Mucosa of rectum (tissue), 2 donors: ENCODE measurements around the gene LYSMD3.
A peak's percentile ranks its signal among the peaks of the same experiment; 100 is the strongest.

ENCODE experiments used
- H3K27ac ChIP-seq, 2 donors: one replicate each; pipeline ENCODE4 v1.7.0; 2013; ENCODE audit warnings: inconsistent platforms in 2 of 2, low read depth in 2 of 2, low read length in 2 of 2
- H3K27me3 ChIP-seq, 2 donors: one replicate each; pipeline ENCODE4 v1.7.0; 2013; ENCODE audit warnings: low read length in 2 of 2; ENCODE audit not compliant: control insufficient read depth in 2 of 2, insufficient read depth in 2 of 2
- H3K36me3 ChIP-seq, 2 donors: one replicate each; pipeline ENCODE4 v1.7.0; 2013; ENCODE audit warnings: low read length in 2 of 2; ENCODE audit not compliant: control insufficient read depth in 2 of 2, insufficient read depth in 2 of 2
- H3K4me1 ChIP-seq, 2 donors: one replicate each; pipeline ENCODE4 v1.7.0; 2013; ENCODE audit warnings: low read length in 2 of 2, mild to moderate bottlenecking in 1 of 2; ENCODE audit not compliant: control insufficient read depth in 2 of 2, insufficient read depth in 2 of 2
- H3K4me3 ChIP-seq, 2 donors: one replicate each; pipeline ENCODE4 v1.7.0; 2013; ENCODE audit warnings: low read length in 2 of 2
- H3K9ac ChIP-seq, 2 donors: one replicate each; pipeline ENCODE4 v1.7.0; 2013; ENCODE audit warnings: low read length in 2 of 2, low read depth in 1 of 2, mild to moderate bottlenecking in 1 of 2
- H3K9me3 ChIP-seq, 2 donors: one replicate each; pipeline ENCODE4 v1.7.0; 2013; ENCODE audit warnings: low read length in 2 of 2; ENCODE audit not compliant: control insufficient read depth in 2 of 2
- donor health status: healthy.
- donor health status: Normal muscosa, but diverticular disease.

The LYSMD3 gene

GRCh38 chr5:90494043-90494442 lies 35.3 kb downstream of the LYSMD3 start:
- no peaks in the 10 kb centered on the region for H3K27me3 ChIP-seq
- H3K9me3 ChIP-seq = no peaks in the 10 kb centered on the region
- H3K4me3 ChIP-seq = no peak overlapping the region
- H3K27ac ChIP-seq = no peak overlapping the region
- no peaks in the 10 kb centered on the region for H3K36me3 ChIP-seq
- H3K9ac ChIP-seq = no peak overlapping the region
- H3K4me1 ChIP-seq = no peaks in the 10 kb centered on the region

- Histone ChIP-seq H3K36me3 (no peaks in the 10 kb centered on the region), H3K9me3 (no peaks in the 10 kb centered on the region), H3K27ac (no peak overlapping the region), H3K4me1 (no peaks in the 10 kb centered on the region), H3K4me3 (no peak overlapping the region), H3K9ac (no peak overlapping the region), H3K27me3 (no peaks in the 10 kb centered on the region)
These were observed 40.6 kb downstream of the LYSMD3 start for GRCh38 chr5:90488791-90489190.

DNA sequence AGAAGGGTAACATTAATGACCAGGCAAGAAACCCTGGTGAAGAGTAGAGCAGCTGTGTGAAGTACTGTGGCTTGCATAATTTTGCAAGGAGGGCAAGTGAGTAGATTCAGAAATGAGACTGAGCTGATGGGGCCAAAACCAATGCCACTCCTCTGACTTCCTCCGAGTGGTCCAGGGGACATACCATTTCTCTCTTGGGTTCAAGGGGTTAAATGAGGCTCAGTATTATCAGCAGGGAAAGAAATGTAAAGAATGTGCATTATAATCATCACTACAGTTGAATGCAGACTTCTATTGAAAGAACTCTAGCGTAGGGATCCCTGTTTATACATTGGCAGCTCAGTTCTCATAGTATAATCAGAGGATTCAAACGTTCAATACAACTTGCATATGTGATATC lies 44.8 kb downstream of the LYSMD3 start:
- no peaks in the 10 kb centered on the region for H3K27me3 ChIP-seq
- H3K9me3 ChIP-seq = no peaks in the 10 kb centered on the region
- no peak overlapping the region for H3K9ac ChIP-seq
- H3K4me1 ChIP-seq = no peaks in the 10 kb centered on the region
- no peak overlapping the region for H3K27ac ChIP-seq
- H3K4me3 ChIP-seq = no peak overlapping the region
- H3K36me3 ChIP-seq = no peaks in the 10 kb centered on the region

DNA sequence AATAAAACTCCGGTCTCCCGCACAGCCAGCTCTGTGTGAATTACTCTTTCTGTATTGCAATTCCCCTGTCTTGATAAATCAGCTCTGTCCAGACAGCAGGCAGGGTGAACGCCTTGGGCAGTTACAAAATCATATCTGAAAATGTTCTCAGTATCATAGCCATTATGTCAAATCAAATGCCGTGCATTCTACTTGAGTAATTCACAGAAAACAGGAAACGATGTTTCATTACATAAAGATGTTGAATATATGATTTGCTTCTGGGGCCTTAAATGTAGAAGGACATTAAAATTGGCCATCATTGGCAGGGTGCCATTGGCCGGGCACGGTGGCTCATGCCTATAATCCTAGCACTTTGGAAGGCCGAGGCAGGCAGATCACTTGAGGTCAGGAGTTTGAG lies 46.2 kb downstream of the LYSMD3 start:
- Histone ChIP-seq H3K36me3 (no peaks in the 10 kb centered on the region), H3K27me3 (no peaks in the 10 kb centered on the region), H3K4me3 (no peak overlapping the region), H3K4me1 (no peaks in the 10 kb centered on the region), H3K9me3 (no peaks in the 10 kb centered on the region), H3K9ac (no peak overlapping the region), H3K27ac (no peak overlapping the region)

DNA sequence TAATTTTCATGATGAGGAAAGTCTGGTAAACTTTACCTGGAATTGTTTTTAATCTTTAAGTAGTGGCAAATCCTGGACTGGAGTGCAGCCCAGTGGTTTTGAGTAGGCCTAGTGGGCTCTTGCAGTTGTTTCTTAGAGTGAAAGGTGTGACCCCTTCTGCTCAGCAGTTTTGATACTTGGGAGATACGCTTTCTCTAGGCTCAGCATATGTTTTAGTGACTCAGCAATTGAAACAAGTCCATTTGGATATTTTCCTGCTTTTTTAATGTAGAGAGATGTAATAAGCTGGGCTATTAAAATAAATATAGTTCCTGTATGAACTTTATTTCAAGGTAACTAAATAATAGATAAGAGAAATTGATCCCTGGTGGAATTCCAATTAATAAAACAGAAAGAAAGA lies 48.7 kb downstream of the LYSMD3 start:
- Histone ChIP-seq H3K4me3 (no peak overlapping the region), H3K4me1 (no peaks in the 10 kb centered on the region), H3K27ac (no peak overlapping the region), H3K9ac (no peak overlapping the region), H3K9me3 (no peaks in the 10 kb centered on the region), H3K36me3 (no peaks in the 10 kb centered on the region), H3K27me3 (no peaks in the 10 kb centered on the region)

DNA sequence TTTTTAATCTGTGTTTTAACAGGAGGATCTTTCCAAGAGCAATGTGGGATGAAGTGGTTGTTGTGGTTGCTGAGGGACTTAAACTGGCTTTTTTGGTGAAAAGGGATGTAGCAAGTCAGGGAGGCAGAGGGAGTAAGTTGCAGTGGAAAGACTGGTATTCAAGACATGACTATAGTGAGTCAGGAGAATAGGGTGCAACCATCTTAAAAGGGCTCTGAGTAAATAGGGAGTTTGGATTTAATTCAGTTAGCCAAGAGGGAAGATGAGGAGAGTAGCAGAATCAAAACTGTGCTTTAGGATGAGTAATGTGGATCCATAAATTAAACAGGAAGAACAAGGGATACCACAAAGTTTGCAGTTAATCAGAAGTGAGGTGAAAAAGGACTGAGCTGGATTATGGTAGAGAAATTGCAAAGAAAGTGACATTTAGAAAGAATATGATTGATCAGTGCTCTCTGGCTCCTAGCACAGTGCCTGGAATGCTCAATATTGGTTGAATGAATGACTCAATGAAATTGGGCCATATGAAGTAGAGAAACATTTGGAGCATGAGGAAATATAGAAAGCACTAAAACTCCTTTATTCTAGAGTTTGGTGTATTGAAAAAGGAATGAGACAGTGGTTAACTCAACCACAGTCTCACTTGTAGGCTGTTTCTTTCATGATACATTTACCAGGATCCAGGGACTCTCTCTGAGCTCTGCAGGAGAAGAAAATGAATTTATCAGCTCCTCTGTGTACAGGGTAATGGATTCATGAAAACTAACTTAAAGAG lies 49.6 kb downstream of the LYSMD3 start:
- no peaks in the 10 kb centered on the region for H3K9me3 ChIP-seq
- H3K36me3 ChIP-seq = no peaks in the 10 kb centered on the region
- H3K4me1 ChIP-seq = peaks cover 0 to 3% of the 10 kb centered on the region in 2 donors
- H3K27me3 ChIP-seq = no peaks in the 10 kb centered on the region
- H3K9ac ChIP-seq = no peak overlapping the region
- H3K27ac ChIP-seq = no peak overlapping the region
- H3K4me3 ChIP-seq = no peak overlapping the region

DNA sequence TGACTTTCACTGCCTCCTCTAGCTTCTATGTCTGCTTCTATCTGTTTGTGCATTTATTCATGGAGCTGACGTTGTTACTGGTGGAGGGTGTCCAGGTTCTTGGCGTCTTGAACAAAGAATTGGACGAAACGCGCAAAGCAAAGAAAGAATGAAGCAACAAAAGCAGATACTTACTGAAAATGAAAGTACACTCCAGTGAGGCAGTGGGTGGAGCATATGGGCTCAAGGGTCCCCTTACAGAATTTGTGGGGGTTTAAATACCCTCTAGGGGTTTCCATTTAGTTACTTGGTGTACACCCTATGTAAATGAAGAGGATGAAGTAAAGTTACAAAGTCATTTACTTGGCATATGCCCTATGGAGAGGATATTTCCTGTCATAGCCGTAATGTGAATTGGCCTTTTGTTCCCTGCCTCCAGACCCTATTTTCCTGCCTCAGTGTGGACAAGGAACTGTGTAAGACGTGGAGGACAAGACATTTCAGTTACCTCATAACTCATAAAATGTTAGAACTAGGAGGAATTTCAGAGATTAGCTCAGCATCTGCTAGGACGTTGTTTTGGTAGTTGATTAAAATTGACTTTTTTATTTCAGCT lies 51.7 kb downstream of the LYSMD3 start:
- H3K4me1 ChIP-seq = peaks cover 7 to 14% of the 10 kb centered on the region in 2 donors
- H3K27me3 ChIP-seq = no peaks in the 10 kb centered on the region
- H3K9me3 ChIP-seq = no peaks in the 10 kb centered on the region
- no peak overlapping the region for H3K9ac ChIP-seq
- H3K4me3 ChIP-seq = peak overlapping the region in 1 of 2 donors; percentile 3
- H3K36me3 ChIP-seq = no peaks in the 10 kb centered on the region
- H3K27ac ChIP-seq = no peak overlapping the region

- Histone ChIP-seq H3K4me1 (peaks cover 7 to 14% of the 10 kb centered on the region in 2 donors), H3K9ac (no peak overlapping the region), H3K36me3 (no peaks in the 10 kb centered on the region), H3K9me3 (no peaks in the 10 kb centered on the region), H3K4me3 (peak overlapping the region in 1 of 2 donors; percentile 3), H3K27me3 (no peaks in the 10 kb centered on the region), H3K27ac (no peak overlapping the region)
These were observed 52.3 kb downstream of the LYSMD3 start for GRCh38 chr5:90477073-90477472.

GRCh38 chr5:90476391-90476790 lies 53.0 kb downstream of the LYSMD3 start:
- Histone ChIP-seq H3K9ac (no peak overlapping the region), H3K9me3 (no peaks in the 10 kb centered on the region), H3K27ac (no peak overlapping the region), H3K4me3 (no peak overlapping the region), H3K4me1 (peaks cover 7 to 14% of the 10 kb centered on the region in 2 donors), H3K36me3 (no peaks in the 10 kb centered on the region), H3K27me3 (no peaks in the 10 kb centered on the region)

DNA sequence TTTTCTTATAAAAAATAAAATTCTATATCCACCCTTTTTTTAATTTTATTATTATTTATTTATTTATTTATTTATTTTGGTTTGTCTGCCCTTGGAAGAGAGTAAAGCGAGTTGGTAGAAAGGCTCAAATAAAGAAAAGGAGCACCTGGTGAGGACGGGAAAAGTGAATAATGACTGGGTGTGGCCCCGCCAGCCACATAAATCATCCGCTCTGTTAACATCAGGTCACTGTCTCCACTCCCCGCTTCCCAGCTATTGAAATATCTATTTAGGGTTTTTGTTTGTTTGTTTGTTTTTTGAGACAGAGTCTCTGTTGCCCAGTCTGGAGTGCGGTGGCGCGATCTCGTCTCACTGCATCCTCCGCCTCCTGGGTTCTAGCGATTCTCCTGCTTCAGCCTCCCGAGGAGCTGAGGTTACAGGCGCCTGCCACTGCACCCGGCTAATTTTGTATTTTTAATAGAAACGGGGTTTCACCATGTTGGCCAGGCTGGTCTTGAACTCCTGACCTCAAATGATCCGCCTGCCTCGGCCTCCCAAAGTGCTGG lies 53.9 kb downstream of the LYSMD3 start:
- Histone ChIP-seq H3K36me3 (no peaks in the 10 kb centered on the region), H3K4me3 (peak overlapping the region in 1 of 2 donors; percentile 91), H3K27me3 (no peaks in the 10 kb centered on the region), H3K9ac (no peak overlapping the region), H3K27ac (no peak overlapping the region), H3K9me3 (no peaks in the 10 kb centered on the region), H3K4me1 (peaks cover 7 to 14% of the 10 kb centered on the region in 2 donors)
